NB4 (cell line): Measurements from ENCODE around the gene KRT27.

Experiments
- DNase-seq: peaks from one replicate; pipeline ENCODE4 v3.0.0; 2010; ENCODE audit warnings: low read depth
- H3K4me3 ChIP-seq: one replicate; pipeline ENCODE4 v1.5.1; 2011; ENCODE audit warnings: mild to moderate bottlenecking, low read depth, low read length, moderate library complexity
- MAX ChIP-seq: IDR thresholded peaks from 2 replicates; pipeline ENCODE4 v1.6.1; 2011; ENCODE audit warnings: low read depth, low read length
- MYC ChIP-seq: IDR thresholded peaks from 2 replicates; pipeline ENCODE4 v1.6.1; 2011; ENCODE audit warnings: low read depth, low read length
- POLR2A ChIP-seq: IDR thresholded peaks from 2 replicates; pipeline ENCODE4 v1.6.1; 2011; ENCODE audit warnings: mild to moderate bottlenecking; ENCODE audit not compliant: insufficient read length; ENCODE audit errors: extremely low read depth
- TF ChIP-seq, protein P1 (sequence below): IDR thresholded peaks from one replicate; pipeline ENCODE4 v1.5.1; 2012; ENCODE audit warnings: low read depth, low read length

The KRT27 gene

GRCh38 chr17:40735016-40735415, 47.3 kb downstream of the KRT27 start:
- TF ChIP-seq MYC, result no peak
- TF ChIP-seq, protein P1, sequence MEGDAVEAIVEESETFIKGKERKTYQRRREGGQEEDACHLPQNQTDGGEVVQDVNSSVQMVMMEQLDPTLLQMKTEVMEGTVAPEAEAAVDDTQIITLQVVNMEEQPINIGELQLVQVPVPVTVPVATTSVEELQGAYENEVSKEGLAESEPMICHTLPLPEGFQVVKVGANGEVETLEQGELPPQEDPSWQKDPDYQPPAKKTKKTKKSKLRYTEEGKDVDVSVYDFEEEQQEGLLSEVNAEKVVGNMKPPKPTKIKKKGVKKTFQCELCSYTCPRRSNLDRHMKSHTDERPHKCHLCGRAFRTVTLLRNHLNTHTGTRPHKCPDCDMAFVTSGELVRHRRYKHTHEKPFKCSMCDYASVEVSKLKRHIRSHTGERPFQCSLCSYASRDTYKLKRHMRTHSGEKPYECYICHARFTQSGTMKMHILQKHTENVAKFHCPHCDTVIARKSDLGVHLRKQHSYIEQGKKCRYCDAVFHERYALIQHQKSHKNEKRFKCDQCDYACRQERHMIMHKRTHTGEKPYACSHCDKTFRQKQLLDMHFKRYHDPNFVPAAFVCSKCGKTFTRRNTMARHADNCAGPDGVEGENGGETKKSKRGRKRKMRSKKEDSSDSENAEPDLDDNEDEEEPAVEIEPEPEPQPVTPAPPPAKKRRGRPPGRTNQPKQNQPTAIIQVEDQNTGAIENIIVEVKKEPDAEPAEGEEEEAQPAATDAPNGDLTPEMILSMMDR, result no peak
- H3K4me3 ChIP-seq, result no peak overlapping the region
- no peak for DNase-seq

- no peak overlapping the region for H3K4me3 ChIP-seq
- TF ChIP-seq, protein P1, result no peak
- no peak for TF ChIP-seq MAX
- TF ChIP-seq MYC, result no peak
- no peak for TF ChIP-seq POLR2A
- no peak for DNase-seq
Observed at GRCh38 chr17:40734018-40734417, 48.3 kb downstream of the KRT27 start.

DNA sequence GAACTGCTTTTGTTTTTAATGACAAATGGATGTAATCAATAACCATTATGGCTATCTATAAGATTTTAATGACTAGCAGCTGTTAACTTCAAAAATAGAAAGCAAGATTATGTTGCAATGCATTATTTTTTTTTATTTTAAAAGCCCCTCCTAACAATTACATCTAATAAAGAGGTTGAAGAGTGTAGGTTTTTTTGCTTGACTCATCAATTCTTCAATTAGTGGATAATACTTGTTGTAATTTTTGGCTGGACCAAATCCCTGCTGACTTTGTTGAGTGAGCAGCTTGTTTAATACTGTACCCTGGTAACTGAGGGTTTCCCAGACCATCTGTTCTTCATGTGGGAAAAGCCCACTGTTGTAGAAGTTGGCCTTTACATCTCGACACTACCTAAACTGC, 51.4 kb downstream of the KRT27 start:
- no peak overlapping the region for H3K4me3 ChIP-seq
- TF ChIP-seq POLR2A (no peak), MYC (no peak), MAX (no peak)
- TF ChIP-seq, protein P1, result no peak
- DNase-seq, result no peak

GRCh38 chr17:40727447-40728231, 54.7 kb downstream of the KRT27 start:
- DNase-seq, result no peak
- no peak overlapping the region for H3K4me3 ChIP-seq
- TF ChIP-seq POLR2A, result no peak
- TF ChIP-seq, protein P1, result no peak
- TF ChIP-seq MAX, result no peak
- no peak for TF ChIP-seq MYC

GRCh38 chr17:40726919-40727318, 55.4 kb downstream of the KRT27 start:
- no peak overlapping the region for H3K4me3 ChIP-seq
- no peak for TF ChIP-seq MAX
- TF ChIP-seq, protein P1, result peak; percentile 19
- no peak for TF ChIP-seq MYC
- no peak for TF ChIP-seq POLR2A
- DNase-seq, result peak; percentile 20
